HL-60/S4 (cell line): ENCODE measurements around the gene GMIP.
"Not testable (repeated sequence)": the region's sequence is repeated elsewhere in the genome, so short reads cannot be mapped to it uniquely, and the experiment has no call there.

Experiments used
- in situ Hi-C: fragments of 300-500 bp; cut with MboI; formaldehyde crosslinking; loops from 2 replicates; pipeline ENCODE4 v1.14.3; 2022; ENCODE audit warnings: low sequenced_read_pairs

Gene GMIP

DNA sequence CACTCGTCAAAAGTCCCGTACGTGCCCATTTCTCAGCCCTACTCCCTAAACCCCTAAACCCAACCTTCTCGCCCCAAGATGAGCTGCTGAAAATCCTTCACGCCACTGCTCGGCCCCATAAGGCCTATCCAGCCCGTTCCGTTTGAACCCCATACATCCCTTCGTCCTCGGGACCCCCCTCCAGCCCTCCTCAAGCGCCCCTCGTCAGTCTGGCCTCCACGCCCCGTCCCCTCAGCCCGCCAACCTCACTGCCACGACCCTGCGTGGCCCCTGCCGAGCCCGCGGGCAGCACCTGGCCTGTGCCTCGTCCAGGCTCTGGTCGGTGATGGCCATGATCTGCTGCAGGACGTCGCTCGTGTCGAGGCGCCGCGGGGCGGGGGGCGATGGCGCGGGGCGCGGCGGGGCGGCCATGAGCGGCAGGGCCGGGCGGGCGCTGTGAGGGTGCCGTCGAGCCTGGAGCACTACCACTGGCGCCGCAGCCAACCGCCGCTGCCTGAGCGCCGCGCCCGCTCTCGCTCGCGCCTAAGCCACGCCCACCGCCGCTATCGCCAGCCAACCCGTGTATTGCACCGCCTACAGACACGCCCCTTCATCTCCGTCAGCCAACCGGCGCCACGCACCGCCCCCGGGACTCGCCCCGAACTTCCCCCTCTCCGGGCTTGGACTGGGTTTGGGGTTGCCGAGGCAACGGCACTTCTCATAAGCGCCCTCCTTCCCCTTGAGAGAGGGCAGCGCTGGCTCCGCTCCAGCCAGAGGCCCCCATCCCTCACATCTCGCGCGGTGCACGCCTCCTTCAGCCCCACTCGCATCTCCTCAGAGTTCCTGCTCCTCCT lies 25.0 kb downstream of the GMIP start, which contains the start of gene PBX4:
Gene PBX4 (minus strand): TSS at position 469 of the 833 bp plus-strand sequence. CDS start 58 bp downstream, at position 411.
- in situ Hi-C loops = no loop called here

DNA sequence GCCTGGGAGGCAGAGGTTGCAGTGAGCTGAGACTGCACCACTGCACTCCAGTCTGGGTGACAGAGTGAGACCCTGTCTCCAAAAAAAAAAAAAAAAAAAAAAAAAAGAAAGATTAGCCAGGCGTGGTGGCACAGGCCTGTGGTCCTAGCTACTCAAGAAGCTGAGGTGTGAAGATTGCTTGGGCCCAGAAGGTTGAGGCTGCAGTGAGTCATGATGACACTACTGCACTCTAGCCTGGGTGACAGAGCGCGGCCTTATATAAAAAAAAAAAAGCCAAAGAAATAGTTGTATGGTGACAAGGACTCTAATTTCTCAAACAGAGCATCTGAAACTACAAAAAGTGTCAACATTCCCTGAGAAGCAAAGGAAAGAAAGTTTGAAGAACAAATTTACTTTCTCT lies 28.4 kb downstream of the GMIP start:
- in situ Hi-C loops = no loop called here

GRCh38 chr19:19613506-19613905 lies 30.0 kb downstream of the GMIP start:
- in situ Hi-C loops = no loop called here

- in situ Hi-C loops = no loop called here
These were observed 32.9 kb downstream of the GMIP start for GRCh38 chr19:19610376-19611202.

- in situ Hi-C loops = not testable (repeated sequence)
These were observed 36.8 kb downstream of the GMIP start for GRCh38 chr19:19606686-19607085.

DNA sequence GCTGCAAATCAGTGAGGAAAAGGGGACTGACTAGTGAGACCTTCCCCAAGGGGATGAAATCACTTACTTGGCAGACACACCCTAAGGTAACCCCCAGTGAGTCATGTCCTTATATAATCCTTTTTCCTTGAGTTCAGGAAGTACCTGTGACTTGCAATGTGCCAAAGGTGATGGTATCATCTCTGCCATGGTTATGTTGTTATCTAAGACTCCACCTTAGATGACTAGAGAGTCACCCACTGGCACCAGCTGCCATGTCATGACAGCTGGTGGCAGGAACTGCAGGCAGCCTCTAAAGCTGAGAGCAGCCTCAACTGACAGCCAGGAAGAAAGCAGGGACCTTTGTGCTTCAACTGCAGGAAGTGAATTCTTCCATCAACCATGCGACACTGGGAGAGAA lies 37.4 kb downstream of the GMIP start:
- in situ Hi-C loops = no loop called here

DNA sequence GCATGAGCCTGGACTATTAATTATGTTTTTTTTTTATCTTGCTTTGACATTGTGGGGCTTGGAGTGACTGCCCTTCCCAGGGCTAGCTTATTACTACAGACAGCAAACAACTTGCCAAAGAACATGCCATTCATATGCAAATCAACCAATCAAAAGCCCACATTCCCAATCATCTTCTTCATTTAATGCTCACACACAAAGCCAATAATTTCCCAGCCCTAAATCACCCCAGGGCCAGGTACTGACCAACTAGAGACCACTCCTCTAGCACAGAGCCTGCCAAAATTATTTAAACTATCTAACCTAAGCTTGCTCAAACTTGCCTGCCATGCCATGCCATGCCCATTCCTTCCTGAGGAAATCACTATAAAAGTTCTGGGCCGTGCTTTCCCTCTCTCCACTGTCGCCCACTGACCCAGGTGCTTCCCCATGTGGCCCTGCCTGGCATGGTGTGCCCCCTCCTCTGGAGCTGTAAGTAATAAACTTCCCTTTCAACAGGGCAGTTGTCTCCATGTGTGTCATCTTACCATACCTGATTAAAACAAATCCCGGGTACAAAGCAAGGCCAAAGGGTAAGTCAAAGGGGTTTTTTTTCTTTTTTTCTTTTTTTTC lies 40.6 kb downstream of the GMIP start:
- in situ Hi-C loops = no loop called here

DNA sequence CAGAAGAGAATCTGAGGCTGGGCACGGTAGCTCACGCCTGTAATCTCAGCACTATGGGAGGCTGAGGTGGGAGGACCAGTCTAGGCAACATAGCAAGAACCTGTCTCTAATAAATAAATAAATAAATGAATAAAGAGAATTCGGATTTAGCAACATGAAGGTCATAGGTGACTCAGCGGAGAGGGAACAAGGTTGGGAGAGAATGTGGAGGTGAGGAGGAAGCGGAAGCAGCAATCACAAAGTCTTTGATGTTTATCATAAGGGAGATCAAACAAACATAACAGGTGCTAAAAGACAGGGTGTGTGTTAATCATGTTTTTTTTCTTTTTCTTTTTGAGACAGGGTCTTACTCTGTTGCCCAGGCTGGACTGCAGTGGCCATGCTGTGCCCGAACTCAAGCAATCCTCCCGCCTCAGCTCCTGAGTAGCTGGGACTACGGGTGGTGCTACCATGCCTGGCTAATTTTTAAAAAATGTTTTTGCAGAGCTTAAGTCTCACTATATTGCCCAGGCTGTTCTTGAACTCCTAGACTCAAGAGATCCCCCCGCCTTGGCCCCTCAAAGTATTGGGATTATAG lies 41.2 kb downstream of the GMIP start:
- in situ Hi-C loops = no loop called here

DNA sequence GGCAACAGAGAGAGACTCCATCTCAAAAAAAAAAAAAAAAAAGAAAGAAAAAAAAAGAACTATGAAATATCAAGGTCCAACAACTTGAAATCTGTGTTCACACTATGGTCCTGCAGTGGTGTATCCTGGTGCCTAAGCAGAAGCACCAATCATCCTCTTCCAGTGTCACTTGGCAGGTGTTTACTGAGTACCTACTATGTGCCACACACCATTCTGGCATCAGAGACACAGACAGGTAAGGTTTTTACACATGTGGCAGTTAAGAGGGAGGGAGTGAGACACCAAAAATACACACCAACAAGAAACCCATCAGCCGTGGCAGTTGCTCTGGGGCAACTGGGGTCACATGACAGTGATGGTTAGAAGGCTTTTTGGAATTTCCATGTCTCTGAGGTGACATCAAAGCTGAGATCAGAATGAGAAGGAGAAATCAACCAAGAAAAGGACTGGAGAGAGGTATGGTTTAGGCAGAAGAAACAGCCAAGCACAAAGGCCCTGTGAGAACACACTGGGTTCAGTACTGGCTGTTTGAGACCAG lies 42.6 kb downstream of the GMIP start:
- in situ Hi-C loops = no loop called here

GRCh38 chr19:19598728-19599451 lies 44.6 kb downstream of the GMIP start:
- in situ Hi-C loops = not testable (repeated sequence)

DNA sequence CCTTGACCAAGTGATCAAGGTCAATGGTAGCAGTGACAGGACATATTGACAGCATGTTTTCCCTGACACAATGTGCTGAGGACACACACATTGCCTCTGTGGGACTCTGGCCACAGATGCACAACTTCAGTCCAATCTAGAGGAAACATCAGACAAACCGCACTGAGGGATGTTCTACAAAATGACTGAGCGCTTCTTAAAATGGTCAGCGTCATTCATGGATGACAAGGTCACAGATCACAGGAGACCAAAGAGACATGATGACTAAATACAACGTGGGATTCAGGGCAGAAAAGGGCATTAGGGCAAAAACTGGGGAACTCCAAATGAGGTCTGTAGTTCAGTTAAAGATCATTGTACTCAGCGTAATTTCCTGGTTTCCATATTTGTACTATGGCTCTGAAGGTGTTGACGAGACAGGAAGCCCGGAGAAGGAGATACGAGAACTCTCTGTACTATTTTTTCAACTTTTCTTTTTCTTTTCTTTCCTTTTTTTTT lies 45.6 kb downstream of the GMIP start:
- in situ Hi-C loops = no loop called here

GRCh38 chr19:19595171-19595701 lies 48.2 kb downstream of the GMIP start:
- in situ Hi-C loops = no loop called here

DNA sequence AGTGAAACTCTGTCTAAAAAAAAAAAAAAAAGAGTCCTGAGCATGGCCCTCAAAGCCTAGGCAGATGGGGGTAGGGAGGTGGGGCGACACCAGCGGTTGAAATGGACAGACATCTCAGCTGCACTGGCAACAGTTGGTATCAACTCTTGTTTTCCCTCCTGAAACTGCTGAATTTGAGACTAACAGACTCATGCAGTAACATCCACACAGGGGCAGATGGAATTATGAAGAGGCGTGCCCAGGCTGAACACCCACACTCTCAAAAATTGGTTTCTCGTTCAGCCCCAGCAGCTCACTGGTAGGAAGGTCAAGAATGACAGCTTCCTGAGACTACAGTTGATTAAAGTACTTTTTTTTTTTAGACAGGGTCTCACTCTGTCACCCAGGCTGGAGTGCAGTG lies 49.1 kb downstream of the GMIP start:
- in situ Hi-C loops = no loop called here

DNA sequence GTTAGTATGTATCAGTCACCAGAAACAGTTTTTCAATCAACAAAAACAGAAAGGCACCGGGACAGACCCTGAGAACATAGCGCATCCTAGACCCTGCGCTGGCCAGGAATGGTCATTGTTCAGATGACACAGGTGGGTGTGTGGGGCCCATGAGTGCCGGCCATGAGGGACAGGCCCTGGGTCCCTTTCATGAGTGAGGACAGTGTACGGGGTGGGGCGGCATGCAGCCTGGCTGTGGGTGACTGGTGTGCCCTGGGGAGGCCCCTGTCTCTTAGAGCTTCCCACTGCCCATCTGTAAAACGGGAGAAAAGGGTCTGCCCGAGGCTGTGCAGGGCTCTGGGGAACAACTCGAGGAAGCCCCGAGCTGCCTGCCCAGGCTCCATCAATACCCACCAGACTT lies 50.8 kb downstream of the GMIP start:
- in situ Hi-C loops = no loop called here

DNA sequence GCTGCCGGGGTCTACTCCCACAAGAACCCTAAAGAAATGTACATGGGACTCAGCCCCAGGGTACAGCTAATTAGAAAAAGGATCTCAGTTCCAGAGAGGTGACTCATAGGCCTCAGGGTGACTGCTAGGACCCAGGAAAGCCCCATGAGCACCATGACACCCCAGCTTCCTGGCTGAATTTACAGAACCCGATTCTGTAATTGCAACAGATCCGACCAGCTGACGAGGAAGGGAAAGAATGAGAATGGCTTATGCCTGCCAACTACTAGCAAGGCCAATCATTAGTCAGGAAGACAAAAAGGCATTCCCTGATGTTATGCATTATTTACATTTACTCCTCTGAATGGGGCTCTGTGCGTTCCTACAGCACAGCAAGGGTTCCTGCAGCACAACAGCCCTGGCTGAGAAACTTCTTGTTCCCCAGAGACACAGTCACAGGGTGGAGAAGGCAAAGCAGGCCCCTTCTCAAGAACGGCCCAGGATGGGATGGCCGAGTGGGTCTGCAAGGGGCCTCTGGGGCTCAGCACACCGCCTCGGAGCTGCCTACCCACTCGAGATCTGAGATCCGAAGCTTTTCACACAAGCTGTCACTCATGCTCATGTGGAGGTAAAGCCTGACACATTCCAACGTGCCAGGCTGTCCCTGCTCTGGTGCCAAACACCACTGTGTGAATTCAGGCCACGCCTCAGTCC lies 52.2 kb downstream of the GMIP start:
- in situ Hi-C loops = no loop called here

- in situ Hi-C loops = no loop called here
These were observed 54.9 kb downstream of the GMIP start for GRCh38 chr19:19588546-19588945.

GRCh38 chr19:19587771-19588170 lies 55.7 kb downstream of the GMIP start:
- in situ Hi-C loops = no loop called here

- in situ Hi-C loops = no loop called here
These were observed 59.1 kb downstream of the GMIP start for GRCh38 chr19:19584356-19584755.

DNA sequence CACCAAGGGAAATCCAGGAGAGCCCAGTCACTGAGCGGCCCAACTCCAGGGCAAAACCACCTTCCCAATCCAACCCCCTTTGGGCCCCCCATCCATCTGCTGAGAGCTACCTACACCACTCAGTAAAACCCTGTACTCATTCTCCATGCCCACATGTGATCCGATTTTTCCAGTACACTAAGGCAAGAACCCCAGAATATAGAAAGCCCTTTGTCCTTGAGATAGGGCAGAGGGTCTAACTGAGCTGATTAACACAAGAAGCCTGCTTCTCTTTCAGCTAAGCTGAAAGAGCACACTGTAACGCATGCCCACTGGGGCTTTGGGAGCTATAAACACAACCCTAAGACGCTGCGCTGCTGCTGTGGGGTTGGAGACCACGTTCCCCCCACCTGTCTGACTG lies 61.0 kb downstream of the GMIP start:
- in situ Hi-C loops = no loop called here
